Islet of Langerhans (tissue), 1 donor: ENCODE results near the gene TRIM10.
"Not testable (repeated sequence)": the region's sequence is repeated elsewhere in the genome, so short reads cannot be mapped to it uniquely, and the experiment has no call there.

ENCODE experiments used
- FAIRE-seq: peaks from one replicate; lab custom pipeline; 2011; peaks lifted over from hg19 to GRCh38; lab: Jason Lieb, UNC

Gene TRIM10

GRCh38 chr6:30172681-30173080 is 11.7 kb upstream of the TRIM10 start:
- FAIRE-seq = no peak

GRCh38 chr6:30171677-30172471 is 10.9 kb upstream of the TRIM10 start:
- FAIRE-seq = no peak

GRCh38 chr6:30169658-30170614 is 8.9 kb upstream of the TRIM10 start:
- no peak for FAIRE-seq

- no peak for FAIRE-seq
These were observed 7.7 kb upstream of the TRIM10 start for GRCh38 chr6:30168741-30169140.

- FAIRE-seq = no peak
These were observed 6.1 kb upstream of the TRIM10 start for GRCh38 chr6:30167101-30167500.

- not testable (repeated sequence) for FAIRE-seq
These were observed 4.2 kb upstream of the TRIM10 start for GRCh38 chr6:30165238-30165637.

- FAIRE-seq = no peak
These were observed 3.7 kb upstream of the TRIM10 start for GRCh38 chr6:30164714-30165113.

DNA sequence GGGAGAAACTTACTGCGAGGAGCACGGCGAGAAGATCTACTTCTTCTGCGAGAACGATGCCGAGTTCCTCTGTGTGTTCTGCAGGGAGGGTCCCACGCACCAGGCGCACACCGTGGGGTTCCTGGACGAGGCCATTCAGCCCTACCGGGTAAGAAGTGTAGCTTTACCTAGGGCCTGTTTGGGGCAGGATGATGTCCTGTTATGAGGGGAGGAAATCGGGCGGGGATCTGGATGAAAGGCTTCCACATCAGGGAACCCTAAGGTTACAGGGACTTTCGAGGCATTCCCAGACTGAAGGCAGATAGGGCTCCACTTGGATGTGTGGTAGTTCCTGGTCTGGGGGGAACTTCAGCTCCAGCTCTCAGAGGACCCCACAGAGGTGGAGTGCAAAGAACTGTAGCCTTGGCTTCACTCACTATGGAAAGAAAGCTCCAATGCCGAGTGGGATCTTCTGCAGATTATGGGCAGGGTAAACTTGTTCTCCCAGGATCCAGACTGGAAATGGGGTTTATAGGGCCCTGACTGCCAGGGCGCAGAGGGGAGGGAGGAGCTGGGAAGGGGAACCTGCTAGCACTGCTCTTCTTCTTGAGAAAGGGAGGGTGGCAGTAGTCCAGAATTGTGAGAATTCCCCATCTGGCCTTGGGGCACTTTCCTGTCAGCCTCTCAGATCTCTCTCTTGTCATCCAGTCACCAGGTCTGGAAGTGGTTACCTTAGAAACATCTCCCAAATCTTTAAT is 3.1 kb upstream of the TRIM10 start:
- no peak for FAIRE-seq

DNA sequence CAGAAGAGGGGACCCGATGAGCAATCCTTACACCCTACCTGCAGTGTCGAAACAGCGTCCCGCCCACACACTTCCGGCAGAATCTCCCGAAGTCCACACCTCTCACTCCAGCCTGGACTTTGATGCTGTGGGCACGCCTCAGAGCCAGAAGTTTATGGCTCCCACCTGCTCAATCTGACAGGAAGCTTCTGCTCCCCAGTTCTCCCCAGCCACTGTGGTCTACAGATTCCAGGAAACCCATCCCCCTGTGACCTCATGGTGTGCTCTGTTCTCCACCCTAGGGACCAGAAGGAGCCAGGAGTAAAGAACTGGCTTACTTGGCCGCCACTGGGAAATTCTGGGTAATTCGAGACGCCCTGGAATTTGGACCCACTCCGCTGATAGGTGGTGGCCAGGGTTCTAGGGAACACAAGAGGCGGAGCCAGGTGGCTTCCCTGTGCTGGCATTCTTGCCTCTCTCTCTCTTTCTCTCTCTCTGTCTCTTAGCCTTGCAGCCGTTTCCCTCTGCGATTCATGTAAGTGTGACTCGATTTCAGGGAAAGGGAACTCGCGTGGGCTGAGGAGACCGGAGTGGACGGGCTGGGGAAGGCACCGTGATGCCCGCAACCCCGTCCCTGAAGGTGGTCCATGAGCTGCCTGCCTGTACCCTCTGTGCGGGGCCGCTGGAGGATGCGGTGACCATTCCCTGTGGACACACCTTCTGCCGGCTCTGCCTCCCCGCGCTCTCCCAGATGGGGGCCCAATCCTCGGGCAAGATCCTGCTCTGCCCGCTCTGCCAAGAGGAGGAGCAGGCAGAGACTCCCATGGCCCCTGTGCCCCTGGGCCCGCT is 2.3 kb upstream of the TRIM10 start, which contains the start of gene TRIM15:
Gene TRIM15 (plus strand): TSS at position 457 of the 828 bp plus-strand sequence. CDS start 139 bp downstream, at position 596.
- no peak for FAIRE-seq

- FAIRE-seq = no peak
These were observed 1.5 kb upstream of the TRIM10 start for GRCh38 chr6:30162265-30163089.

DNA sequence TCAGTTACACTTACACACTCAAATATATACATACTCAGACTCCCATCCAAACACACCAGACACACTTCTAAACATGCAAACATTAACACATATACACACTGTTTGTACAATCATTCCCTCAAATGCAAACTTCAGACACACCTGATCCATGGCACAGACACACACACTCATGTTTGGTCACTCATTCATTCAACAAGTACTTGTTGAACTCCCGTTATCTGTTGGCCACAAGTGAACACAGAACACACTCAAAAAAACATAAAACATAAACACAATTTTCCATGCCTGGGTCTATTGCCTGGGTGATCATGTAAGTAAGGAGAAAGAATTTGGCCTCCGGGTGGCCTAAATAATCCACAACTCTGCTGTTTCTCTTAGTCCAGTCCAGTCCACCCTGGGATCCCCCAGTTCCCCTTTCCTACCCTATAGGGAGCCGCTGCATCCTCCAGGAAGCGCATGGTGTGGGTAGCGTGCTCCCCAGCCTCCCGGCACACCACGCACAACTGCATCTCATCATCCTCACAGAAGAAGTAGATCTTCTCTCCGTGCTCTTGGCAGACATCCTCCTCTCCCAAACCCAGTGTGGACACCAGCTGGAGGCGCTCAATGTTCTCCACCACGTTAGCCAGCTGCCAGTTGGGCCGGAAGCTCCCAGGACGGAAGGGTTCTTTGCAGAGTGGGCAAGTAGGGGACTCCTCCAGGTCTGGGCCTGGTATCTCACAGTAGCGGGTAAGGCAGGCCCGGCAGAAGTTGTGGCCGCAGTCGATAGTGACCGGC is 815 bp downstream of the TRIM10 start:
- FAIRE-seq = no peak

DNA sequence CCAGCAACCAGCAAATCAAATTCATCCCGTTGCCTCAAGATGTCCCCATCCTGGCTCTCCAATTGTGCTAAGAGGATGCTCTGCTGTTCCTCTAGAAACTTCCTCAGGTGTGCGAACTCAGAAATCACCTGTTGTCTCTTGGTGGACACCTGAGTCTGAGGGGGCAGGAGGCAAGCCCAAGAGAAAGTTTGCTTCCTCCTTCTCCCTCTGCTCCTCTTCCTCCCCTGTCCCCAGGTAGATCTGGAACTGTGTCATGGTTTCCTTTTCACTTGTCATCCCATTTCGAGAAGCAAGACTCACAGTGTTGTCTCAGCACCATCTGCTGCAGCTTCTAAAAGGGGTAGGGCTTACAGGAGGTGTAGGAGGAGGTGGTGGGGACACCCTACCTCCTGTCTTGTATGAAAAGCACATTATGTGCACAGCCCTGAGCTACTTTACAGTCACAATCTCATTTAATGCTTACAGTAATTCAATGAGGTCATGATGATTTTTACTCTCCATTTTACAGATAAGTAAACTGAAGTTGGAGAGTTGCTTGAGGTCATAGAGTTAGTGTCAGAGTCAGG is 2.5 kb downstream of the TRIM10 start:
- FAIRE-seq = no peak

- no peak for FAIRE-seq
These were observed 3.0 kb downstream of the TRIM10 start for GRCh38 chr6:30157999-30158398.

GRCh38 chr6:30157581-30157980 is 3.4 kb downstream of the TRIM10 start:
- no peak for FAIRE-seq

DNA sequence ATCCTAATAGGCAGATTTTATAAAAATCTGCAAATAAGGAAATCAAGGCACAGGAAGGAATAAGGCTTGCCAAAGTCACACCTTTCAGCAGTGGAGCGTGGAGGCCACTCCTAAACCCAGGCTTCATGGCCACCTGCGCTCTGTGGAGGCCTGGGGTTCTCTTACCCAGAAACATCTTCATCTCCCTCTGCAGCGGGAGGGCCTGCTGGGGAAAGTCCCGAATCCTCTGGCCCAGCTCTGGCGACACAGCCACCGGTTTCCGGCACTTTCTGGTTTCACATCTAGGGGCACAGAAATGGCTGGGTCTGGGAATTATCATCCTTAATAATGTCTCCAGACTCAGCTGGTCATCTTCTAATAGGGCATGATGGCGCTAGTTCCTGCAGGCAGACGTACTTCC is 4.2 kb downstream of the TRIM10 start:
- FAIRE-seq = no peak

DNA sequence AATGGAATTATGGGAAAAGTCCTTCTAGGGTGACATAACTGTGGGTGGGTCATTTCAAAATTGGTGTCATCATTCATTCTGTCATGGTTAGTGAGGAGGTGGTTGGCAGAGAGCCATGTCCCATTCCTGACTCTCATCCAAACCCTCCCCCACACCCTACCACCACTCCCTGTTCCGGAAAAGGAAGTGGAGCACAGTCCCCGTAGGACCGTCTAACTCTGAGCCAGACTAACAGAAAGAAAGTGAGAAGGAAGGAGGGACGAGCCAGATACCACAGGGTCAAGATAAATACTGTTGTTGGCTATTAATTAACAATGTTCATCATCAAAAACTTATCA is 4.8 kb downstream of the TRIM10 start:
- no peak for FAIRE-seq

GRCh38 chr6:30155520-30156261 is 5.3 kb downstream of the TRIM10 start:
- no peak for FAIRE-seq

DNA sequence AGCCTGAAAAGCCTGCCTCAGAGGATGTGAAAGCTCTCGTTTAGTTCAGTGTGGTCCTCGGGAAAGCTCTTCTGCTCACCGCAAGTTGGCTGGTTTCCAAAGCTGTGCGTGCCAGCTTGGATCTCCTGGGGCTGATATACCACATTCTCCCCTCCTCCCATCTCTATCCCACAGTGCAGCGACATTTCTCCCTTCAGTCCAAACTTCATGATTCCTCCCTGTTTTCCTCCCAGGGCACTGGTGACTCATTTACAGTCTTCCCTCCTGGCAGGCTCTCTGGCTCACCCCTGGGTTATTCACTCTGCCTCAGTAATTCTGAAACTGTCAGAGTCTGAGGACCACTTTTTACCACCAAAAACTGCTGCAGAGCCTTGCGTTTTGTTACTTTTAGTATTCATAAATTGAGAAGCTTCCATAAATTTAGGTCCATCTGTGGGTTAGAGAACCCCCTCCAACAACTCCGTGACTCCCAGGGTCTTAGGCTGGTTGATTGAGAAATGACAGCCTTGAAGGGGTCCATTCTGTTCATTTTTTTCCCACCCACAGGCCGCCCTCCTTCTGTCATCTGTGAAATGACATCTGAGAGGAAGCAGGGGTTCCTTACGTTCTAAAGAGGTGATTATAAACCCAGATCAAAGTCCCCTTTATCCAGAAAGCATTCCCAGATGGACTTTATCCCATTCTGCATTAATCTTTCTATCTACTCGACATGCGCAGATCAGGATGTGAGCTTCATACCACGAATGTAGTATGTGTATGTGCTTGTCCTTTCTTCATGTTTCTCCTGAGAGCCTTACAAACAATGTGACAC is 6.1 kb downstream of the TRIM10 start:
- FAIRE-seq = no peak
